DMS 273 (cell line): ENCODE results near the gene C13orf46.

Source experiments
- DNase-seq: peaks from one replicate; lab custom pipeline; 2025; ENCODE audit not compliant: unreplicated experiment; lab: John Stamatoyannopoulos, UW

Gene C13orf46

GRCh38 chr13:113972451-113973217 is 1.2 kb downstream of the C13orf46 start:
- no peak for DNase-seq

DNA sequence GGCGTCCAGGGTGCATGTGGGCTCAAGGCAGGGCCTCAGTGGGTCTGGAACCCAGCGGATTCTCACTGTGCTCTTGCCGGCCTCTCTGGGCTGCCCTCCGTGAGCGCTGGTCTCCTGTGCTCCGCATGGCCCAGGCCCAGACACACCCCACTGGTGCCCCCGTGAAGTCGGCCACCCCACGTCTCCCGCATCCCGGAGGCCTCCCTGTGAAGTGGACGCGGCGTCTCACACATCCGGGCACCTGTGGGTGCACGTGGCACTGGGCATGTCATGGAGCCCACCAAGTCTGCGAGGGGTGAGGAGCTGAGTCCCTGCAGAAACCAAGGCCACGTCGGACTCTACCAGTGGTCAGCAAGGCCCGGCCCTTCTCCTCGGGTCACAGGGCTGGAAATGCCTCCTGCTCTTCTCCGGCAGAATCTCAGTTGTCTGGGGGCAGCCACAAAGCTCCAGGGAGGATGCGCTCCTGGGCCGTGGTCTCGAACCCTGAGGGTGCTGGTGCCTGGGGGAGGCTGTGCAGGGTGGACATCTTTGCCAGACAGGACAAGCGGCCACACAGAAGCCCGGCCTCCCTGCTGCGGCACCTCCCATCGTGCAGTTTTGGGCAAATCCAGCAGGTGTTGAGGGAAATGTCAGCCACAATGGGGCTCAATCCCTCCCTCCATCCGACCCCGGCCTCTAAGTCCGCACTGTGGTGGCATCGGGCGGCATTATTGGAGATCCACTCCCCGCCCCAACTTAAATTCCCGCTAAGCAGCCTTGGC is 2.2 kb downstream of the C13orf46 start:
- DNase-seq: no peak

DNA sequence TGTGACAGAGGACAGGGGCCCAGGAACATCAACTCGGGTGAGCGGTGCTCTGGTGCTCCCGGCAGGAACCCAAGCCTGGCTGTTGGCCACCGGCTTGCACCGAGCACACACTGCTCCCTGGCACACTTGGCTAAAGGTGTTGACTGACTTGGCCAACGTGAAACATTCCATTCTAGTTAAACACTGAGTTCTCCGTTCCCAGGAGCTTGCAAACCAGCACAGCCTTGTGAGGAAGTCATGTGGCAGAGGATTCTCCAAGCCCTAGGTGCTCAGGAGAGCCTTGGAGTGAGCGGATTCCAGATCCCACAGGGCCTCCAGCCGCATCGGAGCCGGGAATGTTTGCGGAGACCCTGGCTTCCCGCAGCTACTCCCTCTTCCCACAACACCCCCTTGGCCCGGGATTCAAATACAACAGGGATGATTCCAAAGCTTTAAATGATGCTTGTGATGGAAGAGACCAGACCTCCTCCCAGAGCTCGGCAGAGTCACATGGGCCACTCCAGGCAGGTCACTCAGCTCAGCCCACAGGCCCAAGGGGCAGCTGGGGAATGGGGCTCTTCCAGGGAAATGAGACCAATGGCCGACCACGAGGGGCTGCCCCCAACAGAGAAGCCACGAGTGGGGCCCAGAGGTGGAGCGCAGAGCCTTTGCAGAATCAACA is 2.9 kb downstream of the C13orf46 start:
- DNase-seq: no peak

DNA sequence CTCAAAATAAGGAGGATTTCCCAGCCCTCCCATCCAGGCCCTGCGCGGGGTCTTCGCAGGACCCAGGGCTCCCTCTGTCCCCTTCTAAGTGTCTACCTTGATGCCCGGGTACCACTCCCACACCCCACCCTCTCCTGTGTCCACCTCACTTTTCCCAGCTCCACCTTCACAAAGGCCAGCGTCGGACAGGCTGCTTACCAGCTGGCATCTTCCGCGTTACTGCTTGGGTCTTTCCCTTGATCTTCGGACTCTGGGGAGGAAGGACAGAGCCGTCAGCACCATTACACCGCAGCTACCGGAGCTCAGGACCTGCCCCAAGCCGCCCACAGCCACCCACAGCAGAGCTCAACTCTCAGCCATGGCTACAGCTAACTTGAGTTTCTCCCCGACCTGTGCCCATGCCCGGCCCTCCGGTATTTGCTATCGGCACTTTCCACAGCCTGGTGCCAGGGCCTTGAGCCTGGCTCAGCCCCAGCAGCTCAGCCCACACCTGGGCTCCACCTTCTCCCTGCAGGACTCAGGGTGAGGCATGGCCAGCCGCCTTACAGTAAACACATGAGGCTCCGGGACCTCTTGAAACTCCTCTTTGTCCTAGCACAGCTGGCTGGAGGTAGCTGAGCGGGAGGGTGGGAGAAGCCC is 3.8 kb downstream of the C13orf46 start:
- DNase-seq: no peak

DNA sequence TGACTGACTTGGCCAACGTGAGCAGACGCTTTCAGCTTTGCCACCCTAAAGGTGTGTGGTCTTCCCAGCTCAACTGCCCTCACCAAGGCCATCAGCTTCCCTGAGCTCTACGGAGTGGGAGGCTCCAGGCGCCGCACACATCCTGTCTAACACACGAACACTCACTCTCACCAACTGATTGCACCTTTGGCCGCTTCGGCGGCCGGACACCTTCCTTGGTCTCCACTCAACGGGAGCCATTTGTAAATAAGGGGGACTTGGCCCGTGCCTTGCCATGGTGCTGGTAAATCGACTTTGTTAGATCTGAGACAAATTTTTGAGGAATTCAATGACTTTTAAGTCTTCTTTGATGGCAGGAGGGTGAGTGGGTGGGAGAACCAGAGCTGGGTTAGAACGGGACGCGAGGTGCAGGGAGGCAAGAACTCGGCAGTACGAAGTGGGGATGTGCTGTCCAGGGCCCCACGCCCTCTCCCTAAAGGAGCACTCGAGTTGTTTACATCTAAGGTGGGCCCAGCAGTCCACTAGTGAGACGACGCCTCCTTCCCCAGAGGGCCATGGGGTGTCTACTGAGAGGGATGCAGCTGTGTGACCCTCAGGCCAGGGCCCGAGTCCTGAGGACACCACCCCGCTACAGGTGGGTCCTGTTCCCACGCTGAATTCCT is 4.4 kb downstream of the C13orf46 start:
- DNase-seq: no peak

DNA sequence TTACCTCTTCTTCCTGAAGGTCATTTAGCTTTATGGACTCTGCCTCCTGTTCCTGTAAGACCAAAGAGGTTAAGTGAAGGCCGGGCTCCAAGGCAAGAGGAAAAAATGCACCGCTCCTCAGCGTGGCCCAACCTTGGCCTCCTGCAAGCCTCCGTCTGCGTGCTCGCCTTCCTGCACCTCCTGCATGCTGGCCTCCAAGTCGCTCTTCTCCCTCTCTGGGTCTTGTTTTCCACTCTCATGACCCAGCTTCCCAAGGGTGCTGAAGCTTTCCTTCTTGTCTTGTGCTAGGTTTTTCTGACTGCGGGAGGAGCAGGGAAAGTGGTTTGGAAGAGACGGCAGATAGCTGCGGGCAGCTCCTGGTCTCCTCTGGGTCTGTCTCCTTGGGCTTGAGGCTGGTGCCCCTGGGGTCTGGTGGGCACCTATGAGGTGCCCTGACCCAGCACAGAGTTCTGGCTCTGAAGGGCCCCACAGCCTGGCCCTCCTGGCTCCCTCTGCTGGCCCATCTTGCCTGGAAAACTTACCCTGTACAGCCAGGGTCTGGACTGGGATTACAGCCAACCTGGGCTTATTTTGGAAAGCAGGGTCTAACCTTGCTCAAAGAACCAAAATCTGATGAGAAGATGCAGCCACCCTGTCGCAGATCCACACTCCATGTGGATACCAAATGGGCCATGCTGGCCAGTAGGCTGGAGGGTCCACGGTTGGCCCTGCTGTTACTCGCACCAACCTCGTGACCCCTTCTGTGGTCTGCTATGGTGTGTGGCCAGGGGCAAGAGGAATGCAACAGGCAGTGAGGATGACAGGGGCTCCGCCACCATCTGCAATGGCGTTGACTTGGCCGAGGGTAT is 5.2 kb downstream of the C13orf46 start:
- DNase-seq: no peak

DNA sequence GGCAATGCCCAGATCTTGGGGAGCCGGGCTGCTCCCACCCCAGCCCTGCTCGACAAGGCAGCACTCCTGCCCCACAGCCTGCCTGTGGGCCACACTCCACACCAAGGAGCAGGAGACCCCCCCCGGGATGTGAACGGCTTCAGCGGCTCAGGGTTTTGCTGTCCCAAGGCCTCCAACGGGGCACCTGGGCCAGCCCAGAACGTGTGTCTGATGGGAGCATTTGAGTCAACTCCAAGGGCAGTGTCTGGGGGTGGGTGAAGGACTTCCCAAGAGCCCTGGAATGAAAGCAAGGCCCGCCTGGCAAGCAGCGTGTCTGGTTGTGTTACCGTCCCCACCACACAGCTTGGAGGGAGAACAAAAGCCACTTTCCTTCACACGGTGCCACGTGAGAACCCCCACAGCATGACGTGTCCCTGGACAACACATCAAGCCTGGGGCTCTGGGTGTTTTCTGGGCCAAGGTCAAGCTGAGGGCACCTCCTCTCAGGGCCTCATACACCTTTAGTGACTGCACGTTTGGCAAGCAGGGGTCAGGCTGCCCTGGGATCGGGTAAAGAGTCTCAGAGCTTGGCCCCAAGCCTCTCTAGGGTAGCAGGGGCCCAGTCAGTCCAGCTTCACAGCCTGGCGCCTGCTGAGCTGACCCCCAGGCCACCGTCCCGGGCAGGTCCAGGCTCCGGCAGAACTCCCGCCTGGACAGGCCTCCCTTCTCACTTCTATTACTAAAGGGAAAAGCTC is 6.0 kb downstream of the C13orf46 start:
- no peak for DNase-seq

- DNase-seq: no peak
These were observed 6.6 kb downstream of the C13orf46 start for GRCh38 chr13:113967206-113967720.

DNA sequence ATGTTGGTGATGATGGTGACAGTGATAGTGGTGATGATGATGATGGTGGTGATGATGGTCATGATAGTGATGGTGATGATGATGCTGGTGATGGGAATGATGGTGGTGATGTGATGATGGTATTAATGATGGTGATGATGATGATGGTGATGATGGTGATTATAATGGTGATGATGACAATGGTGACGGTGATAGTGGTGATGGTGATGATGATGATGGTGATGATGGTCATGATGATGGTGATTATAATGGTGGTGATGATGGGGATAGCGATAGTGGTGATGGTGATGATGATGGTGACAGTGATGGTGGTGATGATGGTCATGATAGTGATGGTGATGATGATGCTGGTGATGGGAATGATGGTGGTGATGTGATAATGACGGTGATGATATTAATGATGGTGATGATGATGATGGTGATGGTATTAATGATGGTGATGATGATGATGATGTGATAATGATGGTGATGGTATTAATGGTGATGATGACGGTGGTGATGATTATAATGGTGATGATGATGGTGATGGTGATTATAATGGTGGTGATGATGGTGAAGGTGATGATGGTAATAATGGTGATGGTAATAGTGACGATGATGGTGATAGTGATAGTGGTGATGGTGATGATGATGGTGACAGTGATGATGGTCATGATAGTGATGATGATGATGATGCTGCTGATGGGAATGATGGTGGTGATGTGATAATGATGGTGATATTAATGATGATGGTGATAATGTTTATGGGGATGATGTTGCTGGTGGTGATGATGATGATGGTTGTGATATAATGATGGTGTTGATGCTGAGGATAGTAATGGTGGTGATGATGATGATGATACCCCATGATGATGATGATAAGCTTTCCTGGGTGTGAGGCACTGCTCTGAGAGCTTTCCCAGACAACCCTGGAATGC is 7.7 kb downstream of the C13orf46 start:
- no peak for DNase-seq

- DNase-seq: no peak
These were observed 8.4 kb downstream of the C13orf46 start for GRCh38 chr13:113965383-113965874.

DNA sequence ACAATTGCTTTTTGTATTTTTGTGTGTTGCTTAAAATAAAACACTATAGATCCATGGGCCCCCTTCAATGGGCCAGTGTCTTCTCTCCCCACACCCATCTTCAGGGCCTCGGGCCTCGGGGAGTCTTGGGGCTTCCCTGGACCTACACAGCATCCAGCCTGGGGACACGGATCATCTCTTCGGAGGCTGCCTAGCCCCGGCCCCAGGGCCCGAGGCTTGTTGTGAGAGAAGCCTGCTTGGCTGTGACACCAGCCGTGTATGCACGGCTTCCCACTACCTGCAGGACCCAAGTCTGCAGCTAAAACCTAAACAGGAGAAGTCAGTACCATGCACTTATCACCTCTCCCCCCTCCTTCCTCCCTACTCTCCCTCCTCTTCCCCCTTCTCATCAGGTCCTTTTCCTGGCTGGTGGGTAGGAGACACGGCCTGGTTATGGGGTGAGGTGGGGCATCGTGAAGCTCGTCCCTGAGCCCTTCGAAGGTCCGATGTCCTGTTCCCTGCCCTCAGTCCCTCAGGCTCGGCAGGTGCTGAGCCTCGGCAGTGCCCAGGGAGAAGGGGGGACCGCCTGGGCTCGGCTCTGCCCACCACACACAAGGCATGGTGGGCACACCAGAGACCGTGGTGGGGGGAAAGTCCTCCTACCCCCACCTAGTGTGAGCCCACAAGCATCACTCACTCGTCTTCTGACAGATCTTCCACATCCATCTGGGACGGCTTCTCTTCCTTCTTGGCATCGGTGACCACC is 9.5 kb downstream of the C13orf46 start:
- DNase-seq: no peak

- no peak for DNase-seq
These were observed 10.5 kb downstream of the C13orf46 start for GRCh38 chr13:113963376-113963775.

GRCh38 chr13:113962975-113963374 is 10.9 kb downstream of the C13orf46 start:
- DNase-seq: no peak

GRCh38 chr13:113962386-113962785 is 11.5 kb downstream of the C13orf46 start:
- DNase-seq: no peak

- no peak for DNase-seq
These were observed 13.5 kb downstream of the C13orf46 start for GRCh38 chr13:113960276-113960948.

DNA sequence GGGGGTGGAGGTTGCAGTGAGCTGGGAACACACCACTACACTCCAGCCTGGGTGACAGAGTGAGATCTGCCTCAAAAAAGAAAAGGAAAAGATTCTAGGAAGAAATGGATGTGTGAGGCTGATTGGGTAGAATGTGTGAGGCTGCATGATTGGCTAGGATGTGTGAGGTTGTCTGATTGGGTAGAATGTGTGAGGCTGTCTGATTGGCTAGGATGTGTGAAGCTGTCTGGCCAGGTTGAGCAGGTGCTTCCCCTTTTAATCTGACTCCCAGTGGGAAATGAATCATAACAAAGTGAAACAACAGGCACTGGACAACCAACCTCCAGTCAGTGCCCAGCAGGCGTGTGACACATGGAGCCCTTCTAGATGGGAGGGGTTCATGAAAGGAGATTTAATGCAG is 14.7 kb downstream of the C13orf46 start:
- no peak for DNase-seq

DNA sequence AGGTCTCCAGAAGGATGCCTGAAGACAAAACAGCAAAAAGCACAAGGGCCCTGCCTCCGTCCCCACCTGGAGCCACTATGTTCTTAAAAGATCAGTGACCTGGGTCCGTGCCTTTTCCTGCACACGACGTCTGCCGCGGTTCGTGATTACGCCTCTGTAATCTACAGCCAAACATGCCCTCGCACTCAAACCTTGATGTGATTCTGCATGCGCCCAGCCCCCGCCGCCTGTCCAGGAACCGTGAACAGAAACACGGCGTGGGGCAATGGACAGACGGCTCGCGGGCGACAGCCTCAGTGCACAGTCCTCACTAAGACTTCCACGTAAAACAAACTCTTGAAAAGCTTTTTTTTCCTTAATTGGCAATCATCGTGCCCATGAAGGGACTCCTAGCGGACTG is 15.5 kb downstream of the C13orf46 start:
- DNase-seq: no peak
